Measurements from ENCODE around the gene DOK7. TPM values are rescaled to one million over a fixed set of nuclear protein-coding genes. Genes with fewer than 3 reads are reported as not detected.

Gene DOK7
- total and polyA plus RNA-seq, 2 donors (not counting 1 experiment from before 2014, with no cell fraction given), result 0.17 TPM; not detected in 1

- H3K79me2 ChIP-seq (ENCODE audit: control insufficient read depth, insufficient read depth, low read length), result no peaks in the 10 kb centered on the region
- no peaks in the 10 kb centered on the region for H3K4me1 ChIP-seq (ENCODE audit: control insufficient read depth, extremely low read depth, insufficient read depth, low read length)
- H3K36me3 ChIP-seq (ENCODE audit: control insufficient read depth, insufficient read depth, low read length), result no peaks in the 10 kb centered on the region
- H2AFZ ChIP-seq (ENCODE audit: low read length), result no peak overlapping the region
- no peak overlapping the region for H3K27ac ChIP-seq (ENCODE audit: insufficient read depth, low read length)
- no peaks in the 10 kb centered on the region for H3K27me3 ChIP-seq (ENCODE audit: control insufficient read depth, insufficient read depth, low read length)
- no peak overlapping the region for H3K4me3 ChIP-seq (replicated peaks in 1 of 4; ENCODE audit: control extremely low read depth in 1 of 4, insufficient read depth in 1 of 4, low read depth in 3 of 4, low read length in 4 of 4)
- no peaks in the 10 kb centered on the region for H4K20me1 ChIP-seq (ENCODE audit: control insufficient read depth, extremely low read depth, insufficient read depth, low read length)
- no peaks in the 10 kb centered on the region for H3K9me3 ChIP-seq (ENCODE audit: control insufficient read depth, insufficient read depth, low read depth, low read length)
- no peak overlapping the region for H3K9ac ChIP-seq (ENCODE audit: insufficient read depth, low read length)
- no peak for DNase-seq (ENCODE audit: low read depth in 2 of 2)
- TF ChIP-seq CTCF (conservative IDR thresholded peaks at IDR 0.05 in 1 of 2, IDR thresholded peaks at IDR 0.05 in 1 of 2; ENCODE audit: low read depth in 1 of 2, low read length in 2 of 2) (no peak), EZH2 (IDR thresholded peaks at IDR 0.05; ENCODE audit: low read length, missing control alignments) (no peak)
- no peak overlapping the region for H3K4me2 ChIP-seq (ENCODE audit: extremely low read depth, insufficient read depth, low read length)
Measured at GRCh38 chr4:3416821-3417221, 46.3 kb upstream of the DOK7 start.

GRCh38 chr4:3417448-3417847 lies 45.7 kb upstream of the DOK7 start:
- DNase-seq (ENCODE audit: low read depth in 2 of 2), result no peak
- no peak overlapping the region for H3K4me3 ChIP-seq (replicated peaks in 1 of 4; ENCODE audit: control extremely low read depth in 1 of 4, insufficient read depth in 1 of 4, low read depth in 3 of 4, low read length in 4 of 4)
- H3K9me3 ChIP-seq (ENCODE audit: control insufficient read depth, insufficient read depth, low read depth, low read length), result no peaks in the 10 kb centered on the region
- H3K79me2 ChIP-seq (ENCODE audit: control insufficient read depth, insufficient read depth, low read length), result no peaks in the 10 kb centered on the region
- no peak overlapping the region for H3K9ac ChIP-seq (ENCODE audit: insufficient read depth, low read length)
- no peaks in the 10 kb centered on the region for H4K20me1 ChIP-seq (ENCODE audit: control insufficient read depth, extremely low read depth, insufficient read depth, low read length)
- no peaks in the 10 kb centered on the region for H3K27me3 ChIP-seq (ENCODE audit: control insufficient read depth, insufficient read depth, low read length)
- H3K36me3 ChIP-seq (ENCODE audit: control insufficient read depth, insufficient read depth, low read length), result no peaks in the 10 kb centered on the region
- H2AFZ ChIP-seq (ENCODE audit: low read length), result no peak overlapping the region
- TF ChIP-seq EZH2 (IDR thresholded peaks at IDR 0.05; ENCODE audit: low read length, missing control alignments), result no peak
- no peak for TF ChIP-seq CTCF (conservative IDR thresholded peaks at IDR 0.05 in 1 of 2, IDR thresholded peaks at IDR 0.05 in 1 of 2; ENCODE audit: low read depth in 1 of 2, low read length in 2 of 2)
- no peaks in the 10 kb centered on the region for H3K4me1 ChIP-seq (ENCODE audit: control insufficient read depth, extremely low read depth, insufficient read depth, low read length)
- no peak overlapping the region for H3K27ac ChIP-seq (ENCODE audit: insufficient read depth, low read length)
- H3K4me2 ChIP-seq (ENCODE audit: extremely low read depth, insufficient read depth, low read length), result no peak overlapping the region

GRCh38 chr4:3418029-3418762 lies 44.9 kb upstream of the DOK7 start:
- TF ChIP-seq EZH2 (IDR thresholded peaks at IDR 0.05; ENCODE audit: low read length, missing control alignments) (no peak), CTCF (conservative IDR thresholded peaks at IDR 0.05 in 1 of 2, IDR thresholded peaks at IDR 0.05 in 1 of 2; ENCODE audit: low read depth in 1 of 2, low read length in 2 of 2) (no peak)
- Histone ChIP-seq H3K4me2 (ENCODE audit: extremely low read depth, insufficient read depth, low read length) (no peak overlapping the region), H3K27ac (ENCODE audit: insufficient read depth, low read length) (no peak overlapping the region), H3K79me2 (ENCODE audit: control insufficient read depth, insufficient read depth, low read length) (no peaks in the 10 kb centered on the region), H3K36me3 (ENCODE audit: control insufficient read depth, insufficient read depth, low read length) (no peaks in the 10 kb centered on the region), H3K9me3 (ENCODE audit: control insufficient read depth, insufficient read depth, low read depth, low read length) (no peaks in the 10 kb centered on the region), H3K9ac (ENCODE audit: insufficient read depth, low read length) (no peak overlapping the region), H3K4me1 (ENCODE audit: control insufficient read depth, extremely low read depth, insufficient read depth, low read length) (no peaks in the 10 kb centered on the region), H3K4me3 (replicated peaks in 1 of 4; ENCODE audit: control extremely low read depth in 1 of 4, insufficient read depth in 1 of 4, low read depth in 3 of 4, low read length in 4 of 4) (no peak overlapping the region), H2AFZ (ENCODE audit: low read length) (no peak overlapping the region), H3K27me3 (ENCODE audit: control insufficient read depth, insufficient read depth, low read length) (no peaks in the 10 kb centered on the region), H4K20me1 (ENCODE audit: control insufficient read depth, extremely low read depth, insufficient read depth, low read length) (no peaks in the 10 kb centered on the region)
- DNase-seq (ENCODE audit: low read depth in 2 of 2), result no peak

Data from fibroblast of lung (primary cell).